ENCODE results near the gene HDAC4. TPM values are rescaled to one million over a fixed set of nuclear protein-coding genes. Genes with fewer than 3 reads are reported as not detected.

The HDAC4 gene
- total and polyA plus RNA-seq, 10 of the 15 experiments (the other 5 are each of a cell fraction or from before 2014, with no cell fraction given), result 0.22 to 15.7 (median 4.8) TPM

DNA sequence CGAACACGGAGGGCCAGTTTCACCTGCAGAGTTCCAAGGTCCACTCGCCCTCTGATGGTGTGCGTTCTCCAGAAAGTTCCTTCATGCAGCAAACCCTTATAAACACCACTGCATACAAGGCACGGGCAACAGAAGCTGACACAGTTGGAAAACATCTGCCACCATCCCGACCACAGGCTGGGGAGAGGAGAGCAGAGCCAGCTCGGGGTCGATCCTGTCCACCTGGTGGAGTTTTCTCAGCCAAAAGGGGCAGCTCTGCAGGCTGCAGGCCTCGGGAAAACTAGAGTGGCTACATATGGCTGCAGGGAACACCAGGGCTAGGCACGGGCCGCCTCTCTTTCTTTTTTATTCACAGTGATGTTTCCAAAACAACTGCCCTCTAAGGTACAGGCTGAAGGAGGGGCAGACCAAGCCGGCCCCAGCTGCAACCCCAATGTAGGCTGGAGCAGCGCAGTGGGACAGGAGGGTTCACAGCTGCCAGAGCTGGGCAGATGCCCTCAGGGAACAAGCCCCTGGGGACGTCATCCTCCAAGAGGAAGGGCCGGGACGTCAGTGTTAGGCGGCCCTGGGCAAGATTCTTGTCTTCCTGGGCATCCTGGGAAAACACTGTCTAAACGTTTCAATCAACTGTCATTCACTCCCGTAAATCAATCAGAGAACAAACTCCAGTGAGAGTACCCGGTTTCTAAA, 278.3 kb downstream of the HDAC4 start:
- H3K9ac ChIP-seq (ENCODE audit: control insufficient read depth, insufficient read depth, low read length), result no peak overlapping the region
- ChIA-PET SMC1A (ENCODE audit: uncharacterized antibody, unreplicated experiment) (no interaction called here), CTCF (no interaction called here), RAD21 (ENCODE audit: unreplicated experiment) (no interaction called here), POLR2A (no interaction called here)
- no peak overlapping the region for H2AFZ ChIP-seq (ENCODE audit: control insufficient read depth, low read depth, low read length)
- intact Hi-C loops (cut with micrococcal nuclease; ENCODE audit: unreplicated experiment), result no loop called here
- ATAC-seq (no peak), FAIRE-seq (no peak), DNase-seq (ENCODE audit: low read depth, low spot score) (no peak)
- H3K27ac ChIP-seq (ENCODE audit: control insufficient read depth, insufficient read depth), result no peak overlapping the region
- no peaks in the 10 kb centered on the region for H3K79me2 ChIP-seq (ENCODE audit: control insufficient read depth, insufficient read depth, low read length)
- no peak overlapping the region for H3K4me3 ChIP-seq
- no peaks in the 10 kb centered on the region; a peak in 1 of 4 replicates for H3K36me3 ChIP-seq (ENCODE audit: control insufficient read depth in 2 of 2, insufficient read depth in 2 of 2, low read length in 1 of 2)
- H3K4me2 ChIP-seq (ENCODE audit: control insufficient read depth, insufficient read depth), result no peak overlapping the region
- no peaks in the 10 kb centered on the region for H4K20me1 ChIP-seq (ENCODE audit: control insufficient read depth, insufficient read depth)
- no peaks in the 10 kb centered on the region for H3K9me3 ChIP-seq (replicated peaks; ENCODE audit: control insufficient read depth, insufficient read depth, low read length)
- in situ Hi-C loops (cut with MboI), result no loop called here
- TF ChIP-seq RAD21 (IDR thresholded peaks at IDR 0.05; ENCODE audit: insufficient read depth, low read depth, low read length), result no peak
- TF ChIP-seq ZNF217 (IDR thresholded peaks at IDR 0.05), result no peak
- TF ChIP-seq CREB1 (IDR thresholded peaks at IDR 0.05; ENCODE audit: low read depth), result no peak
- TF ChIP-seq, protein P1, sequence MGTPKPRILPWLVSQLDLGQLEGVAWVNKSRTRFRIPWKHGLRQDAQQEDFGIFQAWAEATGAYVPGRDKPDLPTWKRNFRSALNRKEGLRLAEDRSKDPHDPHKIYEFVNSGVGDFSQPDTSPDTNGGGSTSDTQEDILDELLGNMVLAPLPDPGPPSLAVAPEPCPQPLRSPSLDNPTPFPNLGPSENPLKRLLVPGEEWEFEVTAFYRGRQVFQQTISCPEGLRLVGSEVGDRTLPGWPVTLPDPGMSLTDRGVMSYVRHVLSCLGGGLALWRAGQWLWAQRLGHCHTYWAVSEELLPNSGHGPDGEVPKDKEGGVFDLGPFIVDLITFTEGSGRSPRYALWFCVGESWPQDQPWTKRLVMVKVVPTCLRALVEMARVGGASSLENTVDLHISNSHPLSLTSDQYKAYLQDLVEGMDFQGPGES (IDR thresholded peaks at IDR 0.05), result no peak
- TF ChIP-seq, protein P2, sequence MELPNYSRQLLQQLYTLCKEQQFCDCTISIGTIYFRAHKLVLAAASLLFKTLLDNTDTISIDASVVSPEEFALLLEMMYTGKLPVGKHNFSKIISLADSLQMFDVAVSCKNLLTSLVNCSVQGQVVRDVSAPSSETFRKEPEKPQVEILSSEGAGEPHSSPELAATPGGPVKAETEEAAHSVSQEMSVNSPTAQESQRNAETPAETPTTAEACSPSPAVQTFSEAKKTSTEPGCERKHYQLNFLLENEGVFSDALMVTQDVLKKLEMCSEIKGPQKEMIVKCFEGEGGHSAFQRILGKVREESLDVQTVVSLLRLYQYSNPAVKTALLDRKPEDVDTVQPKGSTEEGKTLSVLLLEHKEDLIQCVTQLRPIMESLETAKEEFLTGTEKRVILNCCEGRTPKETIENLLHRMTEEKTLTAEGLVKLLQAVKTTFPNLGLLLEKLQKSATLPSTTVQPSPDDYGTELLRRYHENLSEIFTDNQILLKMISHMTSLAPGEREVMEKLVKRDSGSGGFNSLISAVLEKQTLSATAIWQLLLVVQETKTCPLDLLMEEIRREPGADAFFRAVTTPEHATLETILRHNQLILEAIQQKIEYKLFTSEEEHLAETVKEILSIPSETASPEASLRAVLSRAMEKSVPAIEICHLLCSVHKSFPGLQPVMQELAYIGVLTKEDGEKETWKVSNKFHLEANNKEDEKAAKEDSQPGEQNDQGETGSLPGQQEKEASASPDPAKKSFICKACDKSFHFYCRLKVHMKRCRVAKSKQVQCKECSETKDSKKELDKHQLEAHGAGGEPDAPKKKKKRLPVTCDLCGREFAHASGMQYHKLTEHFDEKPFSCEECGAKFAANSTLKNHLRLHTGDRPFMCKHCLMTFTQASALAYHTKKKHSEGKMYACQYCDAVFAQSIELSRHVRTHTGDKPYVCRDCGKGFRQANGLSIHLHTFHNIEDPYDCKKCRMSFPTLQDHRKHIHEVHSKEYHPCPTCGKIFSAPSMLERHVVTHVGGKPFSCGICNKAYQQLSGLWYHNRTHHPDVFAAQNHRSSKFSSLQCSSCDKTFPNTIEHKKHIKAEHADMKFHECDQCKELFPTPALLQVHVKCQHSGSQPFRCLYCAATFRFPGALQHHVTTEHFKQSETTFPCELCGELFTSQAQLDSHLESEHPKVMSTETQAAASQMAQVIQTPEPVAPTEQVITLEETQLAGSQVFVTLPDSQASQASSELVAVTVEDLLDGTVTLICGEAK (IDR thresholded peaks at IDR 0.05; ENCODE audit: borderline replicate concordance), result no peak
- TF ChIP-seq CEBPB (IDR thresholded peaks at IDR 0.05; ENCODE audit: borderline replicate concordance in 1 of 2, low read depth in 2 of 2, low read length in 2 of 2), result no peak
- no peak for TF ChIP-seq ZNF207 (IDR thresholded peaks at IDR 0.05; ENCODE audit: borderline replicate concordance)
- TF ChIP-seq, protein P3, sequence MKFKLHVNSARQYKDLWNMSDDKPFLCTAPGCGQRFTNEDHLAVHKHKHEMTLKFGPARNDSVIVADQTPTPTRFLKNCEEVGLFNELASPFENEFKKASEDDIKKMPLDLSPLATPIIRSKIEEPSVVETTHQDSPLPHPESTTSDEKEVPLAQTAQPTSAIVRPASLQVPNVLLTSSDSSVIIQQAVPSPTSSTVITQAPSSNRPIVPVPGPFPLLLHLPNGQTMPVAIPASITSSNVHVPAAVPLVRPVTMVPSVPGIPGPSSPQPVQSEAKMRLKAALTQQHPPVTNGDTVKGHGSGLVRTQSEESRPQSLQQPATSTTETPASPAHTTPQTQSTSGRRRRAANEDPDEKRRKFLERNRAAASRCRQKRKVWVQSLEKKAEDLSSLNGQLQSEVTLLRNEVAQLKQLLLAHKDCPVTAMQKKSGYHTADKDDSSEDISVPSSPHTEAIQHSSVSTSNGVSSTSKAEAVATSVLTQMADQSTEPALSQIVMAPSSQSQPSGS (IDR thresholded peaks at IDR 0.05; ENCODE audit: low read length), result no peak
- TF ChIP-seq ZBED1 (IDR thresholded peaks at IDR 0.05; ENCODE audit: borderline replicate concordance), result no peak
- TF ChIP-seq SIX5 (IDR thresholded peaks at IDR 0.05; ENCODE audit: low read depth, low read length, severe bottlenecking), result no peak
- TF ChIP-seq, protein P4, sequence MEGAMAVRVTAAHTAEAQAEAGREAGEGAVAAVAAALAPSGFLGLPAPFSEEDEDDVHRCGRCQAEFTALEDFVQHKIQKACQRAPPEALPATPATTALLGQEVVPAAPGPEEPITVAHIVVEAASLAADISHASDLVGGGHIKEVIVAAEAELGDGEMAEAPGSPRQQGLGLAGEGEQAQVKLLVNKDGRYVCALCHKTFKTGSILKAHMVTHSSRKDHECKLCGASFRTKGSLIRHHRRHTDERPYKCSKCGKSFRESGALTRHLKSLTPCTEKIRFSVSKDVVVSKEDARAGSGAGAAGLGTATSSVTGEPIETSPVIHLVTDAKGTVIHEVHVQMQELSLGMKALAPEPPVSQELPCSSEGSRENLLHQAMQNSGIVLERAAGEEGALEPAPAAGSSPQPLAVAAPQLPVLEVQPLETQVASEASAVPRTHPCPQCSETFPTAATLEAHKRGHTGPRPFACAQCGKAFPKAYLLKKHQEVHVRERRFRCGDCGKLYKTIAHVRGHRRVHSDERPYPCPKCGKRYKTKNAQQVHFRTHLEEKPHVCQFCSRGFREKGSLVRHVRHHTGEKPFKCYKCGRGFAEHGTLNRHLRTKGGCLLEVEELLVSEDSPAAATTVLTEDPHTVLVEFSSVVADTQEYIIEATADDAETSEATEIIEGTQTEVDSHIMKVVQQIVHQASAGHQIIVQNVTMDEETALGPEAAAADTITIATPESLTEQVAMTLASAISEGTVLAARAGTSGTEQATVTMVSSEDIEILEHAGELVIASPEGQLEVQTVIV (IDR thresholded peaks at IDR 0.05; ENCODE audit: borderline replicate concordance, partially characterized antibody), result no peak
- TF ChIP-seq, protein P5, sequence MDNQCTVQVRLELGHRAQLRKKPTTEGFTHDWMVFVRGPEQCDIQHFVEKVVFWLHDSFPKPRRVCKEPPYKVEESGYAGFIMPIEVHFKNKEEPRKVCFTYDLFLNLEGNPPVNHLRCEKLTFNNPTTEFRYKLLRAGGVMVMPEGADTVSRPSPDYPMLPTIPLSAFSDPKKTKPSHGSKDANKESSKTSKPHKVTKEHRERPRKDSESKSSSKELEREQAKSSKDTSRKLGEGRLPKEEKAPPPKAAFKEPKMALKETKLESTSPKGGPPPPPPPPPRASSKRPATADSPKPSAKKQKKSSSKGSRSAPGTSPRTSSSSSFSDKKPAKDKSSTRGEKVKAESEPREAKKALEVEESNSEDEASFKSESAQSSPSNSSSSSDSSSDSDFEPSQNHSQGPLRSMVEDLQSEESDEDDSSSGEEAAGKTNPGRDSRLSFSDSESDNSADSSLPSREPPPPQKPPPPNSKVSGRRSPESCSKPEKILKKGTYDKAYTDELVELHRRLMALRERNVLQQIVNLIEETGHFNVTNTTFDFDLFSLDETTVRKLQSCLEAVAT (IDR thresholded peaks at IDR 0.05), result no peak
- no peak for TF ChIP-seq NR2C1 (IDR thresholded peaks at IDR 0.05)
- BruUV-seq (replicated peaks), result no TSS peak
- H3K27me3 ChIP-seq (replicated peaks in 1 of 2; ENCODE audit: control insufficient read depth in 2 of 2, insufficient read depth in 2 of 2, low read length in 1 of 2), result no peaks in the 10 kb centered on the region
- H3K4me1 ChIP-seq (ENCODE audit: control insufficient read depth, insufficient read depth, low read length), result peaks cover 3% of the 10 kb centered on the region; the same call in 1 of the 2 replicates
- 76% methylated on average over 20 of the region's 20 CpGs for WGBS (ENCODE audit: insufficient coverage, insufficient replicate concordance, low lambda C conversion rate, missing lambda C conversion rate)

Measured in GM12878 (cell line).